K562 (cell line): ENCODE data around the gene RABL6.

Experiments used
- HDAC6 ChIP-seq: IDR thresholded peaks from 2 replicates; pipeline ENCODE4 v1.6.1; 2012; ENCODE audit warnings: low read depth, mild to moderate bottlenecking, control low read depth, inconsistent platforms, low read length, moderate library complexity
- LCOR ChIP-seq: sonication (generic); formaldehyde crosslinking; IDR thresholded peaks from 2 replicates; pipeline ENCODE4 v1.8.0; 2022; ENCODE audit warnings: mild to moderate bottlenecking, missing genetic modification reagents
- RAD21 ChIP-seq, 2 experiments: fragments of 250-450 bp in 1 of 2; fragments of 450-650 bp in 1 of 2; sonication (Bioruptor Pico) in 1 of 2; formaldehyde crosslinking in 1 of 2; IDR thresholded peaks in 1 of 2; conservative IDR thresholded peaks in 1 of 2; 2 replicates each; pipeline versions ENCODE4 v1.4.0 to v1.8.0; 2020 to 2022; ENCODE audit warnings: mild to moderate bottlenecking in 2 of 2, moderate library complexity in 1 of 2
- ZNF740 ChIP-seq, 3 experiments: fragments of 200-800 bp in 1 of 3; sonication (Bioruptor generic) in 1 of 3; sonication (generic) in 1 of 3; formaldehyde crosslinking in 1 of 3; IDR thresholded peaks; 2 replicates each; pipeline versions ENCODE4 v1.6.1 to v1.8.0; 2016 to 2022; ENCODE audit warnings: mild to moderate bottlenecking in 2 of 3, missing compliant biosample characterization in 2 of 3, missing genetic modification characterization in 2 of 3, missing genetic modification reagents in 1 of 3

GRCh38 chr9:136860933-136861873, 53.5 kb downstream of the RABL6 start:
- TF ChIP-seq ZNF740 (CRISPR knock-in tag; IDR thresholded peaks at IDR 0.05) = no peak
- TF ChIP-seq ZNF740 (tag; IDR thresholded peaks at IDR 0.05) = no peak
- TF ChIP-seq RAD21 (CRISPR knock-in tag; conservative IDR thresholded peaks at IDR 0.05 in 1 of 2, IDR thresholded peaks at IDR 0.05 in 1 of 2) = no peak
- no peak for TF ChIP-seq HDAC6
- no peak for TF ChIP-seq LCOR
